Measurements from ENCODE around the gene BMP6. TPM values are rescaled to one million over a fixed set of nuclear protein-coding genes. Genes with fewer than 3 reads are reported as not detected.

The BMP6 gene
- total and polyA plus RNA-seq, 2 experiments from 2014 or later: 1.3 to 10.3 TPM

- H3K79me2 ChIP-seq (ENCODE audit: insufficient read depth): no peaks in the 10 kb centered on the region
- H3K9me2 ChIP-seq (ENCODE audit: insufficient read depth): peaks cover 5% of the 10 kb centered on the region; the same call in 1 of the 2 replicates
- no peak for DNase-seq
- in situ Hi-C loops (cut with MboI): no loop called here
- no peaks in the 10 kb centered on the region for H3K36me3 ChIP-seq (ENCODE audit: low read depth)
- H3K9ac ChIP-seq: no peak overlapping the region
- TF ChIP-seq EZH2phosphoT487 (IDR thresholded peaks at IDR 0.05; ENCODE audit: insufficient read depth, low read depth): no peak
- TF ChIP-seq EZH2 (IDR thresholded peaks at IDR 0.05; ENCODE audit: insufficient read depth, poor library complexity, severe bottlenecking): no peak
- H4K20me1 ChIP-seq (ENCODE audit: insufficient read depth): no peaks in the 10 kb centered on the region
- no peaks in the 10 kb centered on the region for H3K4me1 ChIP-seq (ENCODE audit: insufficient read depth)
- no peak overlapping the region for H2AFZ ChIP-seq
- H3K4me2 ChIP-seq (ENCODE audit: unreplicated experiment): no peak overlapping the region
- H3K4me3 ChIP-seq: no peak overlapping the region
- no peaks in the 10 kb centered on the region for H3F3A ChIP-seq (ENCODE audit: insufficient read depth)
- H3K27me3 ChIP-seq (replicated peaks; ENCODE audit: insufficient read depth): no peaks in the 10 kb centered on the region
- H3K27ac ChIP-seq: no peak overlapping the region
- H3K9me3 ChIP-seq (ENCODE audit: low read depth): no peaks in the 10 kb centered on the region
- WGBS, 2 experiments (ENCODE audit: low coverage in 1 of 2, low lambda C conversion rate in 2 of 2, missing lambda C conversion rate in 2 of 2): 49 to 53% methylated on average over 2 of the region's 2 CpGs
These were observed 71.5 kb downstream of the BMP6 start for GRCh38 chr6:7797386-7797785.

GRCh38 chr6:7798751-7799150 lies 72.9 kb downstream of the BMP6 start:
- no peaks in the 10 kb centered on the region for H3K4me1 ChIP-seq (ENCODE audit: insufficient read depth)

GRCh38 chr6:7802662-7803061 lies 76.8 kb downstream of the BMP6 start:
- no peaks in the 10 kb centered on the region for H3K9me3 ChIP-seq (ENCODE audit: low read depth)
- no peak overlapping the region for H3K27ac ChIP-seq
- no peak overlapping the region for H3K4me2 ChIP-seq (ENCODE audit: unreplicated experiment)
- no peaks in the 10 kb centered on the region for H3K4me1 ChIP-seq (ENCODE audit: insufficient read depth)
- 83 to 94% methylated on average over 3 of the region's 3 CpGs for WGBS, 2 experiments (ENCODE audit: low coverage in 1 of 2, low lambda C conversion rate in 2 of 2, missing lambda C conversion rate in 2 of 2)
- H3F3A ChIP-seq (ENCODE audit: insufficient read depth): no peaks in the 10 kb centered on the region
- TF ChIP-seq EZH2 (IDR thresholded peaks at IDR 0.05; ENCODE audit: insufficient read depth, poor library complexity, severe bottlenecking) (no peak), EZH2phosphoT487 (IDR thresholded peaks at IDR 0.05; ENCODE audit: insufficient read depth, low read depth) (no peak)
- DNase-seq: no peak
- H3K79me2 ChIP-seq (ENCODE audit: insufficient read depth): no peaks in the 10 kb centered on the region
- H3K9ac ChIP-seq: no peak overlapping the region
- peaks cover 5% of the 10 kb centered on the region; the same call in 1 of the 2 replicates for H3K9me2 ChIP-seq (ENCODE audit: insufficient read depth)
- H4K20me1 ChIP-seq (ENCODE audit: insufficient read depth): no peaks in the 10 kb centered on the region
- no peaks in the 10 kb centered on the region for H3K36me3 ChIP-seq (ENCODE audit: low read depth)
- in situ Hi-C loops (cut with MboI): no loop called here
- no peaks in the 10 kb centered on the region for H3K27me3 ChIP-seq (replicated peaks; ENCODE audit: insufficient read depth)
- no peak overlapping the region for H2AFZ ChIP-seq
- no peak overlapping the region for H3K4me3 ChIP-seq

More at GRCh38 chr6:7798751-7799150, 72.9 kb downstream of the BMP6 start:
- Histone ChIP-seq H4K20me1 (ENCODE audit: insufficient read depth) (no peaks in the 10 kb centered on the region), H3K9me3 (ENCODE audit: low read depth) (no peaks in the 10 kb centered on the region), H3K36me3 (ENCODE audit: low read depth) (no peaks in the 10 kb centered on the region), H3F3A (ENCODE audit: insufficient read depth) (no peaks in the 10 kb centered on the region), H3K4me2 (ENCODE audit: unreplicated experiment) (no peak overlapping the region), H3K79me2 (ENCODE audit: insufficient read depth) (no peaks in the 10 kb centered on the region), H3K9ac (no peak overlapping the region), H3K27ac (no peak overlapping the region), H3K4me3 (no peak overlapping the region), H3K27me3 (replicated peaks; ENCODE audit: insufficient read depth) (no peaks in the 10 kb centered on the region), H3K9me2 (ENCODE audit: insufficient read depth) (peaks cover 5% of the 10 kb centered on the region; the same call in 1 of the 2 replicates), H2AFZ (no peak overlapping the region)
- WGBS, 2 experiments (ENCODE audit: low coverage in 1 of 2, low lambda C conversion rate in 2 of 2, missing lambda C conversion rate in 2 of 2): 84 to 85% methylated on average over 6 of the region's 6 CpGs
- in situ Hi-C loops (cut with MboI): no loop called here
- TF ChIP-seq EZH2 (IDR thresholded peaks at IDR 0.05; ENCODE audit: insufficient read depth, poor library complexity, severe bottlenecking) (no peak), EZH2phosphoT487 (IDR thresholded peaks at IDR 0.05; ENCODE audit: insufficient read depth, low read depth) (no peak)
- DNase-seq: no peak

GRCh38 chr6:7803214-7803613 lies 77.3 kb downstream of the BMP6 start:
- no peak overlapping the region for H3K27ac ChIP-seq
- H4K20me1 ChIP-seq (ENCODE audit: insufficient read depth): no peaks in the 10 kb centered on the region
- no peaks in the 10 kb centered on the region for H3K36me3 ChIP-seq (ENCODE audit: low read depth)
- no peak for DNase-seq
- H3K9ac ChIP-seq: no peak overlapping the region
- H2AFZ ChIP-seq: no peak overlapping the region
- no peak overlapping the region for H3K4me2 ChIP-seq (ENCODE audit: unreplicated experiment)
- H3K4me3 ChIP-seq: no peak overlapping the region
- no peaks in the 10 kb centered on the region; the same call in 1 of the 2 replicates for H3K9me2 ChIP-seq (ENCODE audit: insufficient read depth)
- H3F3A ChIP-seq (ENCODE audit: insufficient read depth): no peaks in the 10 kb centered on the region
- WGBS, 2 experiments (ENCODE audit: low coverage in 1 of 2, low lambda C conversion rate in 2 of 2, missing lambda C conversion rate in 2 of 2): 91 to 97% methylated on average over 3 of the region's 3 CpGs
- H3K27me3 ChIP-seq (replicated peaks; ENCODE audit: insufficient read depth): no peaks in the 10 kb centered on the region
- no peaks in the 10 kb centered on the region for H3K79me2 ChIP-seq (ENCODE audit: insufficient read depth)
- in situ Hi-C loops (cut with MboI): no loop called here
- no peak for TF ChIP-seq EZH2 (IDR thresholded peaks at IDR 0.05; ENCODE audit: insufficient read depth, poor library complexity, severe bottlenecking)
- no peak for TF ChIP-seq EZH2phosphoT487 (IDR thresholded peaks at IDR 0.05; ENCODE audit: insufficient read depth, low read depth)
- no peaks in the 10 kb centered on the region for H3K4me1 ChIP-seq (ENCODE audit: insufficient read depth)
- H3K9me3 ChIP-seq (ENCODE audit: low read depth): no peaks in the 10 kb centered on the region
